VCaP (cell line): ENCODE results near the gene ADGRG6.

Source experiments
- H3K27ac ChIP-seq: fragments of 450-650 bp; 2 replicates; pipeline ENCODE4 v1.5.1; 2017
- TF ChIP-seq, protein P1 (sequence below): fragments of 450-650 bp; conservative IDR thresholded peaks from 2 replicates; pipeline ENCODE4 v1.5.1; 2017; ENCODE audit warnings: mild to moderate bottlenecking, moderate library complexity

ADGRG6 gene

DNA sequence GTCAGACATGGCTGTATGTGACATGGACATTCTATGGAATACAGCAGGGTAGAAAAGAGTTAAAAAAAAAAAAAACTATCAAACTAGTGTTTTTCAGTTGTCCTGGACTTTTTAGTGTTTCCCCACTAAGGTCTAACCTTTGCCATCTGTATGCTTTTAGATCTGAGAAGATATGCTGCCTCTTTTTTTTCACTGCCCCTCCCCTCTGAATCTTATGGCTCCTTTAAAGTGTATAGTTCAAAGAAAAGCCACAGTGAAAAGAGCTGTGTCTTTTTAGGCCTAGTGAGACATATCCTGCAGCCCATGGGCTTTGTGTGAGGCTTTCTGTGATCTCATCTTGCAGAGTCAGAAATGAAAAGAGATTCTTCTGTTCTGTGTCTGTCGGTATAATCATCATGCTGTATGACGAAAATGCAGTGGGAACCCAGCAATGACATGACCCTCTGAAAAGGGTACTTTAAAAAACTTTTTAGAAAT lies 29.3 kb downstream of the ADGRG6 start:
- TF ChIP-seq, protein P1, sequence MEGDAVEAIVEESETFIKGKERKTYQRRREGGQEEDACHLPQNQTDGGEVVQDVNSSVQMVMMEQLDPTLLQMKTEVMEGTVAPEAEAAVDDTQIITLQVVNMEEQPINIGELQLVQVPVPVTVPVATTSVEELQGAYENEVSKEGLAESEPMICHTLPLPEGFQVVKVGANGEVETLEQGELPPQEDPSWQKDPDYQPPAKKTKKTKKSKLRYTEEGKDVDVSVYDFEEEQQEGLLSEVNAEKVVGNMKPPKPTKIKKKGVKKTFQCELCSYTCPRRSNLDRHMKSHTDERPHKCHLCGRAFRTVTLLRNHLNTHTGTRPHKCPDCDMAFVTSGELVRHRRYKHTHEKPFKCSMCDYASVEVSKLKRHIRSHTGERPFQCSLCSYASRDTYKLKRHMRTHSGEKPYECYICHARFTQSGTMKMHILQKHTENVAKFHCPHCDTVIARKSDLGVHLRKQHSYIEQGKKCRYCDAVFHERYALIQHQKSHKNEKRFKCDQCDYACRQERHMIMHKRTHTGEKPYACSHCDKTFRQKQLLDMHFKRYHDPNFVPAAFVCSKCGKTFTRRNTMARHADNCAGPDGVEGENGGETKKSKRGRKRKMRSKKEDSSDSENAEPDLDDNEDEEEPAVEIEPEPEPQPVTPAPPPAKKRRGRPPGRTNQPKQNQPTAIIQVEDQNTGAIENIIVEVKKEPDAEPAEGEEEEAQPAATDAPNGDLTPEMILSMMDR = no peak
- H3K27ac ChIP-seq = no peak overlapping the region

DNA sequence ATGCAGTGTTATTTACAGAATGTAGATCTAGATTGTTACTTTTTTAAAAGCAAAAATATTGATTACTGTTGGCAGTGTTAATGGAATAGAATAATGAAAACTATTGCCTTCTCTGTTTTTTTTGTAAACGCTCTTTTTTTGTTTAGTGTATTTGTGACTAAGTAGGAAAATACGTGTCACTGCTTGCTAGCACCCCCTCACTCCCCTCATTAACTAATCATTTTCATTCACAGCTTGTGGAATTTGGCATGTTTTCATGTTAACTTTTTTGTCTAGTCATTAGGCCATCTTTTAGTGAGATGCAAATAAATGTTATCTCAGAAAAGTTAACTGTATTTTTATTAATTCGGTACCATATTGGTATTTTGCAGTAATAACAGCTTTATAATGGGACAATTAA lies 29.8 kb downstream of the ADGRG6 start:
- TF ChIP-seq, protein P1 = no peak
- no peak overlapping the region for H3K27ac ChIP-seq

- no peak overlapping the region for H3K27ac ChIP-seq
- TF ChIP-seq, protein P1 = no peak
These were observed 30.7 kb downstream of the ADGRG6 start for GRCh38 chr6:142332393-142333098.

- TF ChIP-seq, protein P1 = no peak
- H3K27ac ChIP-seq = no peak overlapping the region
These were observed 31.6 kb downstream of the ADGRG6 start for GRCh38 chr6:142333431-142333830.

DNA sequence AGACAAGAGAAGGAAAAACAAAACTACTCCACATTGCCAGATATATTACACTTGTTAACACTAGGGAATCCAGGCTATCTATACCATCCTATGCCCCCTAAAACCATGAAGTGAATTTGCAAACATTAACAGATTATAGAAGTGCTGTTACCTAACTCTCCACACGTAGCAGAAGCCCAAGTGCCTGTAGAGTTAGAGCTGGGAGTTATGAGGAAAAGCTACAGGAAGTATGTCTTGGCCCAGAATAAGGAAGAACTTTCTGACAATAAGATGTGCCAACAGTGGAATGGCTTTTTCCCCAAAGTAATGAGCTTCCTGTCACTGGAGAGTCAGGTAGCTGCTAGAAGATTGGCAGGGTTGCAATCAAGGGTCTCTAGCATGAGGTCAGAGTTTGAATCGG lies 32.5 kb downstream of the ADGRG6 start:
- TF ChIP-seq, protein P1 = no peak
- H3K27ac ChIP-seq = no peak overlapping the region

DNA sequence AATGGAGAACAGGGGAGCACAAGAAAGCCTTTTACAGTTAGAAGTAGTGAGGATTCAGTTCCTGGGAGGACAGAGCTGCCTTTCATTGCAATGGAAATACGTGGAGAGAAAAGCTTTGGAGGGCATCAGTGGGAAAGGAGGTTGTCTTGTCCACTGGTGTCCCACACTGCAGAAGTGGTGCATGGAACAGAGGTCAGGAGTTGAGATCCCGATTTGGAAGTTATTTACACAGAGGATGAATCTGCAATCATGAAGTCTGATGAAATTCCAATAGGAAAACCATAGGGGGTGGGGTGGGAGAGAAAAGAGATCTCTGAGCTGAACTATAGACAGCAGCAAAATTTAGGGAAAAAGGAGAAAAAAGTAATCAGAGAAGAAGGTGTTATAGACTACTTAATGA lies 33.6 kb downstream of the ADGRG6 start:
- H3K27ac ChIP-seq = no peak overlapping the region
- TF ChIP-seq, protein P1 = no peak

GRCh38 chr6:142336183-142336582 lies 34.4 kb downstream of the ADGRG6 start:
- no peak overlapping the region for H3K27ac ChIP-seq
- TF ChIP-seq, protein P1 = no peak
